TTC549 (cell line): Measurements from ENCODE around the gene PCDHGB4.
A peak's percentile ranks its signal among the peaks of the same experiment; 100 is the strongest.
"Not testable (repeated sequence)": the region's sequence is repeated elsewhere in the genome, so short reads cannot be mapped to it uniquely, and the experiment has no call there.

Source experiments
- FAIRE-seq: peaks from 2 replicates; lab custom pipeline; 2012; peaks lifted over from hg19 to GRCh38; lab: Jason Lieb, UNC

PCDHGB4 gene

DNA sequence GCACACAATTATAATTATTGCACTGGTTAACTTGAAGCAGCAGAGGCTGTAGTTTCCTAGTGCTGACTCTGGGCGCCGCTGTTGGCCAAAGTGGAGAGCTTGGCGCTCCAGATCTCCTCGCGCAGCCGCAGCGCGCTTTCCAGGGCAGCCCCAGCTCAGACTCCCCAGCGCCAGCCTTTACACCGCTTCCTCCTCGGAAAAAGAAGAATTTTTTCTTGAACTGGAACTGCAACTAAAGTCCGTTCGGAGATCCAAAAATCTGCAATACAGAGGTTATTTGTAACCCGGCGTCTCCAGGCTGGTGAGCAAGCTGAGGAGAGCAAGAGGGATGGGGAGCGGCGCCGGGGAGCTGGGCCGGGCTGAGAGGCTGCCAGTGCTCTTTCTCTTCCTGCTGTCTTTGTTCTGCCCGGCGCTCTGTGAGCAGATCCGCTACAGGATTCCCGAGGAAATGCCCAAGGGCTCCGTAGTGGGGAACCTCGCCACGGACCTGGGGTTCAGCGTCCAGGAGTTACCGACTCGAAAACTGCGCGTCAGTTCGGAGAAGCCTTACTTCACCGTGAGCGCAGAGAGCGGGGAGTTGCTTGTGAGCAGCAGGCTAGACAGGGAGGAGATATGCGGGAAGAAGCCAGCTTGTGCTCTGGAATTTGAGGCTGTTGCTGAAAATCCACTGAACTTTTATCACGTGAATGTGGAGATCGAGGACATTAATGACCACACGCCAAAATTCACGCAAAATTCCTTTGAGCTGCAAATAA lies at the start of gene PCDHGB4:
PCDHGB4 (plus strand) TSS at position 142 of the 755 bp plus-strand sequence; CDS start at position 329, 187 bp downstream.
- FAIRE-seq: not testable (repeated sequence)

DNA sequence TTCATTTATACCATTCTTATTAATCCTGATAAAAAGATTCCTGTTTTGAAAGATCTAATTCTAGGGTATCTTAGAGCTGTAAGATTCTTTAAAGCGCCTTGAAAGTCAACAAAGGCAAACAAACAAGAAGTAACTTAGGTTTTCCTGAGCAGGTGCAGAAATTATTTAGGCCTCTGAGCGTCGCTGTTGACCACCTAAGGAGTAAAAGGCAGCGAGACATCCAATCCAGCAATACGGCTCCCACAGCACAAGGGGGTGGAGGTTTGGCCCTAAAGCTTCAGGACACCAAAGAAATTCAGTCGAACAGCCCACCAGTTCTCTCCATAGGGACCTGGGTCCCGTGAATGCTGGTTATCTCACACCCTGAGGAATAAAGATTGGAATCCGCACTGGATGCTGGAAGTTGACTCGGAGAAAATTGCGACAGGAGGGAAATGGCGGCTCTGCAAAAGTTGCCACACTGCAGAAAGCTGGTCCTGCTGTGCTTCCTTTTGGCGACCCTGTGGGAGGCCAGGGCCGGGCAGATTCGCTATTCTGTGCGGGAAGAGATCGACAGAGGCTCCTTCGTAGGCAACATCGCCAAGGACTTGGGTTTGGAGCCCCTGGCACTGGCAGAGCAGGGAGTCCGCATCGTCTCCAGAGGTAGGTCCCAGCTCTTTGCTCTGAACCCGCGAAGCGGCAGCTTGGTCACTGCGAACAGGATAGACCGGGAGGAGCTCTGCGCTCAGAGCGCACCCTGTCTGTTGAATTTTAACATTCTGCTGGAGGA lies 48.8 kb upstream of the PCDHGB4 start, which contains the start of gene PCDHGA2:
PCDHGA2 (plus strand) TSS at position 223 of the 769 bp plus-strand sequence.
- FAIRE-seq: no peak

DNA sequence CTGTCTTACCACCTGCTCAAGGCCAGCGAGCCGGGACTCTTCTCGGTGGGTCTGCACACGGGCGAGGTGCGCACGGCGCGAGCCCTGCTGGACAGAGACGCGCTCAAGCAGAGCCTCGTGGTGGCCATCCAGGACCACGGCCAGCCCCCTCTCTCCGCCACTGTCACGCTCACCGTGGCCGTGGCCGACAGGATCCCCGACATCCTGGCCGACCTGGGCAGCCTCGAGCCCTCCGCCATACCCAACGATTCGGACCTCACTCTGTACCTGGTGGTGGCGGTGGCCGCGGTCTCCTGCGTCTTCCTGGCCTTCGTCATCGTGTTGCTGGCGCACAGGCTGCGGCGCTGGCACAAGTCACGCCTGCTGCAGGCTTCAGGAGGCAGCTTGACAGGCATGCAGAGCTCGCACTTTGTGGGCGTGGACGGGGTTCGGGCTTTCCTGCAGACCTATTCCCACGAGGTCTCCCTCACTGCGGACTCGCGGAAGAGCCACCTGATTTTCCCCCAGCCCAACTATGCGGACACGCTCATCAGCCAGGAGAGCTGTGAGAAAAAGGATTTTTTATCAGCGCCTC lies 46.6 kb upstream of the PCDHGB4 start:
- not testable (repeated sequence) for FAIRE-seq

DNA sequence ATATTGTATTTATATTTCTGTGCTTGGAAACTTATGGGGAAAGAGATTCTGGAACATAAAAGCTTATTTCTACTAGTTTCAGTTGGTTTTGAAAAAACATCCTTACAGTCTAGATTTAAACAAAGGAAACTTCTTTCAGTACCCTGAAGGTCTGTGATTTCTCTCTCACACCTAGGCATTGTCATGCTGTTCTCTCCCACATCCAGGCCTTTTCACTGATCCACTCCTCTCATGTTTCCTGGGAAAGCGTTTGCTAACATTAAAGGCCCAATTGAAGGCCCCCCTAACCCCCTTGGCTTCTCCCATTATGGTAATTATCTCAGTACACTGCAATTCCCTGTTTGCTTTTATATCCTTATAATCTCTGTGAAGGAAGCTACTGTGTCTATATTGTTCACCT lies 44.7 kb upstream of the PCDHGB4 start:
- no peak for FAIRE-seq

DNA sequence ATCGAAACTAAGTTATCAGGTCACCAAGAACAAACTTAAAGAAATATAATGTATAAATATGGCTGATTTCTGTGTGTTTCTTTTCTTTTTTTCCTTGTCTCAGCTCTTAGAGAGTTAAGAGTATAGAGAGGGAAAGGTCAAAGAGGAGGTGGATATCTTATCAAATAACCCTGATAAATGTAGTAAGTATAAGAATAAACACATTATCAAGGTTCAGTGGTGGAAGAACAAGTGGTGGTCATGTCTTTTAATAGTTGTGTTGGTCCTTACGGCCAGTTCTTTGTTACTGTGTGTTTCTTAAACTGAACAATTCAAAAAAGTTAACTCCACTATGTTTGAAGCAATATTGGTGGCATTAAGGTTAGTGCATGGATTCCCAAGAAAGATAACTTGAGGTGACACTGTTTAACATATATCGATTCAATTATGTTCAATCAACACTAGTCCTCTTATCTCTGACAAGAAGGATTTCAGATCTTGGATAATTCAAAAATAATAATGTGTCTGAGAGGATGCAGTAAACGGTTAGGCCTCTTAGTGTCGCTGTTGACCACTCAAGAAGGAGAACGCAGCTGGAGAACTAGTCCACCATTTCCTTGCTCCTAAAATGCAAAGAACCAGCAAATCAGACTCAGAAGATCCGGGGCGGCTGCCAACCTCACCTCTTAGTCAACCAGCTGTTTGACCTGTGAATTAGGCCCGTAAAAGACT lies 44.1 kb upstream of the PCDHGB4 start, which contains the start of gene PCDHGA3:
PCDHGA3 (plus strand) TSS at position 588 of the 711 bp plus-strand sequence. CDS start 205 bp downstream, outside the sequence.
- FAIRE-seq: no peak

DNA sequence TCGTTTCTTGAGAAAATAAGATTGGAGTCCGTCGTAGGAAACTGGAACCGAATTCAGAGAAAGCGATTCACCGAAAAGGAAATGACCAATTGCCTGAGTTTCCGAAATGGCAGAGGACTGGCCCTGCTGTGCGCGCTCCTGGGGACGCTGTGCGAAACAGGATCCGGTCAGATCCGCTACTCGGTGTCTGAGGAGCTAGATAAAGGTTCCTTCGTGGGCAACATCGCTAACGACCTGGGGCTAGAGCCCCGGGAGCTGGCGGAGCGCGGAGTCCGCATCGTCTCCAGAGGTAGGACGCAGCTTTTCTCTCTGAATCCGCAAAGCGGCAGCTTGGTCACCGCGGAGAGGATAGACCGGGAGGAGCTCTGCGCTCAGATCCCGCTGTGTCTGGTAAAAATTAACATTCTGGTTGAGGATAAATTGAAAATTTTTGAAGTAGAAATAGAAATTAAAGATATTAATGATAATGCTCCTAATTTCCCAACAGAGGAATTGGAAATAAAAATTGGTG lies 43.5 kb upstream of the PCDHGB4 start:
- FAIRE-seq: no peak

DNA sequence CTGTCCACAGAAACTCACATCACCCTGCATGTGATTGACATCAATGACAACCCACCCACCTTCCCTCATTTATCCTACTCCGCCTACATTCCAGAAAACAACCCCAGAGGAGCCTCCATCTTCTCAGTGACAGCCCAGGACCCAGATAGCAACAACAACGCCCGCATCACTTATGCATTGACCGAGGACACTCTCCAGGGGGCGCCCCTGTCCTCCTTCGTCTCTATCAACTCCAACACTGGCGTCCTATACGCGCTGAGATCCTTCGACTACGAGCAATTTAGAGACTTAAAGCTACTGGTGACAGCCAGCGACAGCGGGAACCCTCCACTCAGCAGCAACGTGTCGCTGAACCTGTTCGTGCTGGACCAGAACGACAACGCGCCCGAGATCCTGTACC lies 42.2 kb upstream of the PCDHGB4 start:
- no peak for FAIRE-seq

DNA sequence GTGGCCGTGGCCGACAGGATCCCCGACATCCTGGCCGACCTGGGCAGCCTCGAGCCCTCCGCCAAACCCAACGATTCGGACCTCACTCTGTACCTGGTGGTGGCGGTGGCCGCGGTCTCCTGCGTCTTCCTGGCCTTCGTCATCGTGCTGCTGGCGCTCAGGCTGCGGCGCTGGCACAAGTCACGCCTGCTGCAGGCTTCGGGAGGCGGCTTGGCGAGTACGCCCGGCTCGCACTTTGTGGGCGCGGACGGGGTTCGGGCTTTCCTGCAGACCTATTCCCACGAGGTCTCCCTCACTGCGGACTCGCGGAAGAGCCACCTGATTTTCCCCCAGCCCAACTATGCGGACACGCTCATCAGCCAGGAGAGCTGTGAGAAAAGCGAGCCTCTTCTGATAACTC lies 41.5 kb upstream of the PCDHGB4 start:
- not testable (repeated sequence) for FAIRE-seq

DNA sequence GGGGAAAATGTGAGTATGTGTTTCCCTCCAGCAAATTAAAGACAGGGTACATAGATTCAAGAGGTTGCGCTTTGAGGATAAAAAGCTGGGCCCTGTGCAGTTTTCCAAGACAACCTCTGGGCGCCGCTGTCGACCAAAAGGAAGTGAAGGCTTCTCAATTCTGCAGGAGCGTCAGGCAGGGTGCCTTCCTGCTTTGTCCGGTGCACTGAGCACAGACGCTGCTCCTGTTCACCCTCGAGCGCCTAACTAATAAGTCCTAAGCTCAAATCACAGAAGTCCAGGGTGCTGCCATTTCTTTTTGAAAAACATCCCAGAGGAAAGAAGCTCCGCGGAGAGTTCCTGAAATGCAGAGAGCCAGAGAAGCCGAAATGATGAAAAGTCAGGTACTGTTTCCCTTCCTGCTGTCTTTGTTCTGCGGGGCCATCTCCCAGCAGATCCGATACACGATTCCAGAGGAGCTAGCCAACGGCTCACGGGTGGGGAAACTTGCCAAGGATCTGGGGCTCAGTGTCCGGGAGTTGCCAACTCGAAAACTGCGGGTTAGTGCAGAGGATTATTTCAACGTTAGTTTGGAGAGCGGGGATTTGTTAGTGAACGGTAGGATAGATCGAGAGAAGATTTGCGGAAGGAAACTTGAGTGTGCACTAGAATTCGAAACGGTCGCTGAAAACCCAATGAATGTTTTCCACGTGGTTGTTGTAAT lies 37.4 kb upstream of the PCDHGB4 start, which contains the start of gene PCDHGB1:
PCDHGB1 (plus strand) TSS at position 183 of the 703 bp plus-strand sequence; CDS start at position 345, 162 bp downstream.
- no peak for FAIRE-seq

DNA sequence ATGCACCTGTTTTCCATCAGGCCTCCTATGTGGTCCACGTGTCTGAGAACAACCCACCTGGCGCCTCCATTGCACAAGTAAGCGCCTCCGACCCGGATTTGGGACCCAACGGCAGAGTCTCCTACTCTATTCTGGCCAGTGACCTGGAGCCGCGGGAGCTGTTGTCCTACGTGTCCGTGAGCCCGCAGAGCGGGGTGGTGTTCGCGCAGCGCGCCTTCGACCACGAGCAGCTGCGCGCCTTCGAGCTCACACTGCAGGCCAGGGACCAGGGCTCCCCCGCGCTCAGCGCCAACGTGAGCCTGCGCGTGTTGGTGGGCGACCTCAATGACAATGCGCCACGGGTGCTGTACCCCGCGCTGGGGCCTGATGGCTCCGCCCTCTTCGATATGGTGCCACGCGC lies 35.9 kb upstream of the PCDHGB4 start:
- no peak for FAIRE-seq

DNA sequence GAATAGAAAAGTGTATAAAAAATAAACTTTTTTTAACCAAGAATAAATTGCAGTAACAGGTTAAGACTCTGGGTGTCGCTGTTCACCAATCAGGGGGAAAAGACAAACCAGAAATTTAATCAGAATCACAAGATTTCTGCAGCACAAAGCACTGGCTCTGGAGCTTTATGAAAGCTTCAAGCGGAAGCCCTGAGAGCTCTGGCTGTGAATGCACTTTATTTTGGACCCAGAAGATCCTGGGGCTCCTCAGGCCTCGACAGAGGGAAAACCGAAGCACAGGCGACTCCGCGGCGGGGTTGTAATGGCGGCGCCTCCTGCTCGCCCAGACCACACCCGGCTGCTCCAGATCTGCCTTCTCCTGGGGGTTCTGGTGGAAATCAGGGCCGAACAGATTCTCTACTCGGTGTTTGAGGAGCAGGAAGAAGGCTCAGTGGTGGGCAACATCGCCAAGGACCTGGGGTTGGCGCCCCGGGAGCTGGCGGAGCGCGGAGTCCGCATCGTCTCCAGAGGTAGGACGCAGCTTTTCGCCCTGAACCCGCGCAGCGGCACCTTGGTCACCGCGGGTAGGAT lies 32.5 kb upstream of the PCDHGB4 start, which contains the start of gene PCDHGA4:
PCDHGA4 (plus strand) TSS at position 122 of the 570 bp plus-strand sequence; CDS start at position 209, 87 bp downstream.
- no peak for FAIRE-seq

DNA sequence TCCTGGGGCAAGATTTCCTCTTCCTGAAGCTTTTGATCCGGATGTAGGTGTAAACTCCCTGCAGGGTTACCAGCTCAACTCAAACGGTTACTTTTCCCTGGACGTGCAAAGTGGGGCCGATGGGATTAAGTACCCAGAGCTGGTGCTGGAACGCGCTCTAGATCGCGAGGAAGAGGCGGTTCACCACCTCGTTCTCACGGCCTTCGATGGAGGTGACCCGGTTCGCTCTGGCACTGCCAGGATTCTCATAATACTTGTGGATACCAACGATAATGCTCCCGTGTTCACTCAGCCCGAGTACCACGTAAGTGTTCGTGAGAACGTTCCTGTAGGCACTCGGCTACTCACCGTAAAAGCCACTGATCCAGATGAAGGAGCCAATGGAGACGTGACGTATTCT lies 31.9 kb upstream of the PCDHGB4 start:
- FAIRE-seq: no peak

DNA sequence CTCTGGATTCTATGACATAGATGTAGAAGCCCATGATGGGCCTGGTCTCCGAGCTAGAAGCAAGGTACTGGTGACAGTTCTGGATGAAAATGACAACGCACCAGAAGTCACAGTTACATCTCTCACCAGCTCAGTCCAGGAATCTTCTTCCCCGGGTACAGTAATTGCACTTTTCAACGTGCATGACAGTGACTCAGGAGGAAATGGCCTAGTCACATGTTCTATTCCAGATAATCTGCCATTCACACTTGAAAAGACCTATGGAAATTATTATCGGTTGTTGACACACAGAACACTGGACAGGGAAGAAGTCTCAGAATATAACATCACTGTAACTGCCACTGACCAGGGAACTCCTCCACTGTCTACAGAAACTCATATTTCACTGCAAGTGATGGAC lies 31.4 kb upstream of the PCDHGB4 start:
- FAIRE-seq: no peak

DNA sequence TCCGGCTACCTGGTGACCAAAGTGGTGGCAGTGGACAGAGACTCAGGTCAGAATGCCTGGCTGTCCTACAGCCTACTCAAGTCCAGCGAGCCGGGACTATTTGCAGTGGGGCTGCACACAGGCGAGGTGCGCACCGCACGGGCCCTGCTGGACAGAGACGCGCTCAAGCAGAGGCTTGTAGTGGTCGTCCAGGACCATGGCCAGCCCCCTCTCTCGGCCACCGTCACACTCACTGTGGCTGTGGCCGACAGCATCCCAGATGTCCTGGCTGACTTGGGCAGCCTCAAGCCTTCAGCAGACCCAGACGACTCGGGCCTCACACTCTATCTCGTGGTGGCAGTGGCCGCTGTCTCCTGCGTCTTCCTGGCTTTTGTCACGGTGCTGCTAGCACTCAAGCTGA lies 30.5 kb upstream of the PCDHGB4 start:
- no peak for FAIRE-seq

DNA sequence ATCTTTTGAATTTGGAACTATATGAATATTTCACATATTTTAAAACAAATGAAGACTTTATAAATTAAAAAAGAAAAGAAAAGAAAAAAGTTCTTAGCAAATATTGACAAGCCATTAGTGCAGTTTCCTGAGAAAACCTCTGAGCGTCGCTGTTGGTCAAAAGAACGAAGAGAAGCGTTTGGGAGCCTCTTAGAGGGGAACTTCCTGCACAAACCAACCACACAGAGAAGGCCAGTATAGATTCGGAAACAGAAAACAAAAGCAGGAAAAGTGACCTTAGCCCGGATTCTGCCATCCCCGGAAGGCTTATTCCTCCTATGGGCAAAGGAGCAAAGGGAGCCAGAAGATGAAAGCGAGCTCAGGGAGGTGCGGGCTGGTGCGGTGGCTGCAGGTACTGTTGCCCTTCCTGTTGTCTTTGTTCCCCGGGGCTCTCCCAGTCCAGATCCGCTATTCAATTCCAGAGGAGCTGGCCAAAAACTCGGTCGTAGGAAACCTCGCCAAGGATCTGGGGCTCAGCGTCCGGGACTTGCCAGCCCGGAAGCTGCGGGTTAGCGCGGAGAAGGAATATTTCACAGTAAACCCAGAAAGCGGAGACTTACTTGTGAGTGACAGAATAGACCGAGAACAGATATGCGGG lies 27.6 kb upstream of the PCDHGB4 start, which contains the start of gene PCDHGB2:
PCDHGB2 (plus strand) TSS at position 205 of the 637 bp plus-strand sequence; CDS start at position 347, 142 bp downstream.
- peak; percentile 11 for FAIRE-seq

DNA sequence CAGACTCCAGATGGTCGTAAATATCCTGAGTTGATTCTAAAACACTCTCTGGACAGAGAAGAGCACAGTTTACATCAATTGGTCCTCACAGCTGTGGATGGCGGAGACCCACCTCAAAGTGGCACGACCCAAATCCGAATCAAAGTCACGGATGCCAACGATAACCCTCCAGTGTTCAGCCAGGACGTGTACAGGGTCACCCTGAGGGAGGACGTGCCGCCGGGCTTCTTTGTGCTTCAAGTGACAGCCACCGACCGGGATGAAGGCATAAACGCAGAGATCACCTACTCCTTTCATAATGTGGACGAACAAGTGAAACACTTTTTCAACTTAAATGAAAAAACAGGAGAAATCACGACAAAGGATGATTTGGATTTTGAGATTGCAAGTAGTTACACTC lies 26.8 kb upstream of the PCDHGB4 start:
- FAIRE-seq: no peak

DNA sequence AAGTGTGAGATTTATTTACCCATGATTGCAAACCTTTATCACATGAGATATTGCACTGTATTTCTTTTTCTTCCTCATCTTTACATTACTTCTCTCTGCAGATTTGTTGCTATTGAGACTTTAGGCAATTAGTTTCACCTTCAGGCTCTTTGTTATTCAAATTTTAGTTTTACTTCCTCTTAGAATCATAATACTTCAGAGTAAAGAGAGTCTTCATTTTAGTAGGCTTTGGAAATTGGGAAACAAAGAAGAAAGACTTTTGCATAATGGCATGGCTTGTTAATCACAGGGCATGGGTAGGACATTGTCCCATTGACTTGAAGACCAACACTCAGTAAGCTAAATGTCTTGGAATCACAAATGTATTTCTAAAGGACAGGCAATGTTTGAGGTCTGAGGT lies 24.8 kb upstream of the PCDHGB4 start:
- no peak for FAIRE-seq

DNA sequence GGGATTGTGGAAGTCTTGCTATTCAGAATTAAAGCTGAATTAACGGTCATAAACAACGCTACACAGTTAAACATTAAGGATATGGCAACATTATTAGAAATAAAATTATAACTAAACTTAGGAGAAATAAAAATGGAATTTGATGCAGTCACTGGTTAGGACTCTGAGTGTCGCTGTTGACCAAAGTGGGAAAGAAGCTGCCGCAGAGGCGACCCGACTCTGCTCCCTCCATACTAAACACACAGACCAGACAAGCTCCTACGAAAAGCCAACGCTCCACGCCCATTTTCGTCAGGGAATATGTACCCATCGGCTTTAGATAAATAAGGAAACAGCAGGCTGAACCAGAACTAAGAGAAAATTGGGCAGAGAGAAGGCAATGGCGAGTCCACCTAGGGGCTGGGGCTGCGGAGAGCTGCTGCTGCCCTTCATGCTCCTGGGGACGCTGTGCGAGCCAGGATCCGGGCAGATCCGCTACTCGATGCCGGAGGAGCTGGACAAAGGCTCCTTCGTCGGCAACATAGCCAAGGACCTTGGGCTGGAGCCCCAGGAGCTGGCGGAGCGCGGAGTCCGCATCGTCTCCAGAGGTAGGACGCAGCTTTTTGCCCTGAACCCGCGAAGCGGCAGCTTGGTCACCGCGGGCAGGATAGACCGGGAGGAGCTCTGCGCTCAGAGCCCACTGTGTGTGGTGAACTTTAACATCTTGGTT lies 23.4 kb upstream of the PCDHGB4 start, which contains the start of gene PCDHGA5:
PCDHGA5 (plus strand) TSS at position 211 of the 709 bp plus-strand sequence; CDS start at position 380, 169 bp downstream.
- FAIRE-seq: no peak
